ENCODE results near the gene SLC17A5. TPM values are rescaled to one million over a fixed set of nuclear protein-coding genes. Genes with fewer than 3 reads are reported as not detected.
A peak's percentile ranks its signal among the peaks of the same experiment; 100 is the strongest.
"Not testable (repeated sequence)": the region's sequence is repeated elsewhere in the genome, so short reads cannot be mapped to it uniquely, and the experiment has no call there.

Gene SLC17A5
- total RNA-seq, 2 experiments from 2014 or later: 8.0 to 9.5 TPM

GRCh38 chr6:73604461-73604860 is 49.3 kb downstream of the SLC17A5 start:
- ChIA-PET POLR2A (interaction anchor here (0.6 to 10.5 kb wide), 4 partner anchors 18 to 149 kb away, joined by 3 to 191 read pairs (median 3); partner anchors contain the start of gene EEF1A1), CTCF (interaction anchor here (0.6 kb wide), 1 partner anchor 19 kb away, joined by 4 read pairs; no protein-coding TSS in a partner anchor)
- H3K36me3 Mint-ChIP-seq (ENCODE audit: low read depth): peaks cover 12% of the 10 kb centered on the region
- no peaks in the 10 kb centered on the region for H3K4me1 Mint-ChIP-seq
- H3K4me3 Mint-ChIP-seq: no peak overlapping the region
- DNase-seq: no peak
- H3K27me3 Mint-ChIP-seq: no peaks in the 10 kb centered on the region
- H3K27ac Mint-ChIP-seq: no peak overlapping the region
- H3K9me3 Mint-ChIP-seq: no peaks in the 10 kb centered on the region

GRCh38 chr6:73604020-73604419 is 49.8 kb downstream of the SLC17A5 start:
- H3K36me3 Mint-ChIP-seq (ENCODE audit: low read depth): peaks cover 13% of the 10 kb centered on the region
- H3K27me3 Mint-ChIP-seq: no peaks in the 10 kb centered on the region
- no peak for DNase-seq
- POLR2A ChIA-PET: interaction anchor here (0.6 to 10.5 kb wide), 4 partner anchors 18 to 149 kb away, joined by 3 to 191 read pairs (median 3); partner anchors contain the start of gene EEF1A1
- H3K27ac Mint-ChIP-seq: no peak overlapping the region
- H3K9me3 Mint-ChIP-seq: no peaks in the 10 kb centered on the region
- no peak overlapping the region for H3K4me3 Mint-ChIP-seq
- H3K4me1 Mint-ChIP-seq: no peaks in the 10 kb centered on the region
- CTCF ChIA-PET: interaction anchor here (0.6 kb wide), 1 partner anchor 19 kb away, joined by 4 read pairs; no protein-coding TSS in a partner anchor

DNA sequence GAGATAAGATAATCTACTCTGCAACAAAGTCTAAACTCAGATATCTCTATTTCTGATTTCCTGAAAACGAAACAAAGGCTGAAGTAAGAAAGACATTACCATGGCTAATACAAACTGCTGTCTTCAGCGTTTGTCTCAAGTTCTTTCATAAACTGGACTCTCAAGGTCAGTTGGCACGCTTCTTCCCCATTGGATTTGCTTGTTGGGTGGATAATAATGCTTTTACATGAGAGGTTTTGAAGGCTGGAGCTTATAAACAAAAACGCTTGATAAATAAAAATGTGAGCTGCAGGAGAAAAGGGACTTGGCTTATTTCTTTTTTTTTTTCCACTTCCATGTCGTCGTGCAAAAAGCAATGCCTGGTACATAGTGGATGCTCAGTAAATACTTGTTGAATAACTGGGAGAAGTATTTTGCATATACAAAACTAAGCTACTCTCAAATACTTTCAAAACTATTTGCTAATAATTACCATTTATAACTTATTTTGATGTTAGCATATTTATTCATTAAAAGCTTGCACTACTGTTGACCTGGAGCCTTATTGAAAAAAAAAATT is 67.3 kb downstream of the SLC17A5 start:
- ChIA-PET POLR2A (interaction anchor here (1.0 to 6.0 kb wide), 8 partner anchors 18 to 125 kb away, joined by 3 to 143 read pairs (median 8); partner anchors contain the start of genes EEF1A1 and MTO1), CTCF (interaction anchor here (0.6 to 2.7 kb wide), 7 partner anchors 13 to 71 kb away, joined by 3 to 22 read pairs (median 6); partner anchors contain the start of gene EEF1A1)
- Mint-ChIP-seq H3K27ac (peak overlapping the region; percentile 93), H3K4me1 (peaks cover 24% of the 10 kb centered on the region), H3K36me3 (ENCODE audit: low read depth) (no peaks in the 10 kb centered on the region), H3K27me3 (no peaks in the 10 kb centered on the region), H3K4me3 (peak overlapping the region; percentile 70), H3K9me3 (no peaks in the 10 kb centered on the region)
- DNase-seq: no peak

GRCh38 chr6:73585566-73586415 is 68.0 kb downstream of the SLC17A5 start:
- peak; percentile 34 for DNase-seq
- CTCF ChIA-PET: interaction anchor here (0.6 to 2.7 kb wide), 12 partner anchors 13 to 73 kb away, joined by 3 to 22 read pairs (median 4); partner anchors contain the start of gene EEF1A1
- Mint-ChIP-seq H3K9me3 (no peaks in the 10 kb centered on the region), H3K27me3 (no peaks in the 10 kb centered on the region), H3K36me3 (ENCODE audit: low read depth) (no peaks in the 10 kb centered on the region), H3K27ac (peak overlapping the region; percentile 93), H3K4me1 (peaks cover 27% of the 10 kb centered on the region), H3K4me3 (peak overlapping the region; percentile 70)
- POLR2A ChIA-PET: interaction anchor here (0.7 to 6.0 kb wide), 16 partner anchors 18 to 133 kb away, joined by 3 to 143 read pairs (median 4); partner anchors contain the start of genes CGAS, EEF1A1, MTO1 and SLC17A5

DNA sequence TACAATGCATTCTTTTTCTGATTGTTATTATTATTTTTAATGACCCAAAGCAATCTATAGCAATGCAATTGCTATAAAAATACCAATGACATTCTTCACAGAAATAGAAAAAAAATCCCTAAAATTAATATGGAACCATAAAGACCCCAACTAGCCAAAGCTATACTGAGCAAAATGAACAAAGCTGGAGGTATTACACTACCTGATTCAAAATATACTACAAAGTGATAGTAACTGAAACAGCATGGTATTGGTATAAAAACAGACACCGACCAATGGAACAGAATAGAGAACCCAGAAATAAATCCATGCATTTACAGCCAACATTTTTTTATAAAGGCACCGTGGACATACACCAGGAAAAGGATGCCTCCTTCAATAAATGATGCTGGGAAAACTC is 72.5 kb downstream of the SLC17A5 start:
- H3K27me3 Mint-ChIP-seq: no peaks in the 10 kb centered on the region
- H3K27ac Mint-ChIP-seq: peak overlapping the region; percentile 91
- ChIA-PET POLR2A (interaction anchor here (1.7 to 3.1 kb wide), 3 partner anchors 45 to 65 kb away, joined by 4 to 105 read pairs (median 16); partner anchors contain the start of gene EEF1A1), CTCF (interaction anchor here (0.7 to 2.2 kb wide), 2 partner anchors 59 to 429 kb away, joined by 3 to 10 read pairs; no protein-coding TSS in a partner anchor)
- H3K9me3 Mint-ChIP-seq: peaks cover 2% of the 10 kb centered on the region
- no peak overlapping the region for H3K4me3 Mint-ChIP-seq
- peaks cover 1% of the 10 kb centered on the region for H3K36me3 Mint-ChIP-seq (ENCODE audit: low read depth)
- H3K4me1 Mint-ChIP-seq: peaks cover 37% of the 10 kb centered on the region
- no peak for DNase-seq

DNA sequence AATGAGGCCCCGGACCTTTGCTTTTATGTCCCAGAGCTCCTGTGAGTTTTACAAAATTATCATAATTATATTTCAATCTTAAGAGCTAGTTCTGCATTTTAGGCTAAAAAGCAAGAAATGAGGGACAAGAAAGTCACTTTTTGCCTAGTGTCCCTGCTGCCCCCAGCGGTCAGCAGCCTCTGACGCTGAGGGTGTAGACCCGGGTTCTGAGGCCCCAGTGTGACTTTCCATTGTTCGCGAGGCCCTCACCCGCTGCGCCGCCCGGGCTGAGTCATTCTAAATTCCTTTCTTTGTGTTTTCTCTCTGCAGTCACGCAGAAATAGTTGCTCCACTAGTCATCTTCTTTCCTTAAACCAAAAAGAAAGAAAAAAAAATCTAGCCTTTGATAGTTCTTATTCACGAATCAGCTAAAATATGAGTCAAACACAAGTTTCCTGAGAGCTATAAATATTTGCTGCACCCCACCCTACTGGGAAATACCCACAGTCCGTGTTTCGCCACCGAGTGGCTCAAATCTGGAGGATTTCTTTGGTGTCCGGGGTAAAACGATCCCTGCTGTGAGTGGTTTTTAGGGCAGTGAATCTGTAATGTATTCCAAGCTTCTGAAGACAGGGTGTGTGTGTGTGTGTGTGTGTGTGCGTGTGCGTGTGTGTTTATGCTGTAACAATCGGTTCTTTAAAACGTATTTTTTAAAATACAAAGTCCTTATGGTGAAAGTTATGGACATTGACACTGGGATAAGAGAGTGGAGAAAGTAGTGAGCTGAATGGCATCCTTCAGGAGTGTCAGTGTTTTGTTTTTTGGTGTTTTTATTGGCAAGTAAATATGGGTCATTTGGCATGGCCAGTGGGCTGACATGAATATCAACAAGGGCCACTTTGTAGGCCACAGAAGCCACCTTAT is 73.3 kb downstream of the SLC17A5 start:
- Mint-ChIP-seq H3K36me3 (ENCODE audit: low read depth) (peaks cover 5% of the 10 kb centered on the region), H3K27me3 (no peaks in the 10 kb centered on the region), H3K4me1 (peaks cover 31% of the 10 kb centered on the region), H3K4me3 (peak overlapping the region; percentile 65), H3K9me3 (peaks cover 8% of the 10 kb centered on the region), H3K27ac (peak overlapping the region; percentile 91)
- ChIA-PET CTCF (interaction anchor here (0.7 to 2.2 kb wide), 8 partner anchors 10 to 429 kb away, joined by 3 to 10 read pairs (median 3); partner anchors contain the start of gene DDX43), POLR2A (interaction anchor here (0.7 to 3.1 kb wide), 12 partner anchors 9 to 401 kb away, joined by 3 to 105 read pairs (median 4); partner anchors contain the start of genes EEF1A1, MTO1 and SLC17A5)
- peak; percentile 70 for DNase-seq

DNA sequence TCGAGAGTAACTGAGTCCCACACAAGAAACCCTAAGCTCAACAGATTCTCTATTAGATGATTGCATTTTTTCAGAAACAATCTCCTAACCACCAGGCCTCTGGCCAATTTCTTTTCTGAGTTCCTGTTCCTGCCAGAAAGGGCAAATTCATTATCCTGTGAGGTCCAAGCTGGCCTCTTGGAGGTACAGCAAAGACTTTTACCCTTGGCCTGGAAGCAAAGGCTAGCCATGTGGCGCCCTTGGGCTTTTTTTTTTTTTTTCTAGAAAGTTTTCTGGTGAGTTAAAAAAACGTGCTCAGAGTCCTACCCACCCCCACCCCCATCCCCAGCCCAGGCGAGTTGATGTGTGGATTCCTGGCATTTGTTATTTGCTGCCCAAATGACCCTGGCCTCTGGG is 73.9 kb downstream of the SLC17A5 start:
- peaks cover 5% of the 10 kb centered on the region for H3K36me3 Mint-ChIP-seq (ENCODE audit: low read depth)
- DNase-seq: no peak
- peak overlapping the region; percentile 65 for H3K4me3 Mint-ChIP-seq
- ChIA-PET POLR2A (interaction anchor here (0.9 to 3.1 kb wide), 10 partner anchors 14 to 191 kb away, joined by 3 to 105 read pairs (median 4); partner anchors contain the start of genes EEF1A1, MTO1 and SLC17A5), CTCF (interaction anchor here (0.8 to 2.2 kb wide), 8 partner anchors 9 to 185 kb away, joined by 3 to 10 read pairs (median 4); partner anchors contain the start of gene DDX43)
- H3K4me1 Mint-ChIP-seq: peaks cover 25% of the 10 kb centered on the region
- H3K9me3 Mint-ChIP-seq: peaks cover 8% of the 10 kb centered on the region
- no peaks in the 10 kb centered on the region for H3K27me3 Mint-ChIP-seq
- H3K27ac Mint-ChIP-seq: peak overlapping the region; percentile 91

DNA sequence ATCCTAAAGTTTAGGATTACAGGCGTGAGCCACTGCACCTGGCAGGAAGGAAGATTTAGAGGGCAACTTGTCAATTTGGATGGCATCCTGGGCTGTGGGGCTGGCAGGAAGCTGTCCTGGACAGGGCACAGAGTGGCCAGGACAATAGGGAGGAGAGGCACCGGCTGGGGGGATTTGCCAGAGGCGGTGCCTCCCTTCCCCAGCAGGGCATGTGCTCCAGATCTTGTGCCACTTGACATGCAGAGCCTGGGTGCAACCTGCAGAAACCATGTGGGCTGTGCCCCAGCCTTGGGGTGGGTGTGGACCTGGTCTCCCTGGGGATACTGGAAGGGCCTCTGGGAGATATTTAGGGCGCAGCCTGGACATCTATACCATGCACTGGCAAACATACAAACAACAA is 74.4 kb downstream of the SLC17A5 start:
- no peak for DNase-seq
- no peak overlapping the region for H3K4me3 Mint-ChIP-seq
- H3K4me1 Mint-ChIP-seq: peaks cover 25% of the 10 kb centered on the region
- H3K27ac Mint-ChIP-seq: peak overlapping the region; percentile 91
- ChIA-PET POLR2A (interaction anchor here (0.9 to 3.1 kb wide), 6 partner anchors 48 to 118 kb away, joined by 3 to 105 read pairs (median 12); partner anchors contain the start of genes EEF1A1, MTO1 and SLC17A5), CTCF (interaction anchor here (0.8 to 2.2 kb wide), 6 partner anchors 32 to 83 kb away, joined by 3 to 10 read pairs (median 4); no protein-coding TSS in a partner anchor)
- no peaks in the 10 kb centered on the region for H3K27me3 Mint-ChIP-seq
- peaks cover 8% of the 10 kb centered on the region for H3K9me3 Mint-ChIP-seq
- peaks cover 5% of the 10 kb centered on the region for H3K36me3 Mint-ChIP-seq (ENCODE audit: low read depth)

DNA sequence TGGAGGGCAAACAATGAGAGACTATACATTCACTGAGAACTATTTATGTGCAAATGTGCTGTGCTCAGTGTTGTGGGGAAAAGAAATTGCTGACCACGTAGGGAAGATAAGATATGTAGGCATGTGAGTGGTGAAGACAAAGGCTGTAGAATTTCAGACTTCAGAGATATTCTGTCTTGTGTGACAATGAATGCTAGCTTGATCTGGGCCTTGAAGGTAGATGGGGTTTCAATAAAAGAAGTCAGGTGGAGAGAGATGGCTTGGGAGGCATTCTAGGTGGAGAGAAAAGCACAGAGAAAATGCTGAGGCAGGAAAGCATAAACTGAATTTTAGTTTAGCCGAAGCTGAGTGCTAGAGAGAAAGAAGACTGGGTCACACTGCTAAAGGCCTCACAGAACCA is 76.1 kb downstream of the SLC17A5 start:
- H3K4me1 Mint-ChIP-seq: peaks cover 25% of the 10 kb centered on the region
- H3K27me3 Mint-ChIP-seq: no peaks in the 10 kb centered on the region
- H3K36me3 Mint-ChIP-seq (ENCODE audit: low read depth): peaks cover 5% of the 10 kb centered on the region
- no peak overlapping the region for H3K4me3 Mint-ChIP-seq
- ChIA-PET POLR2A (interaction anchor here (1.1 to 1.3 kb wide), 3 partner anchors 54 to 58 kb away, joined by 3 to 5 read pairs (median 4); no protein-coding TSS in a partner anchor), CTCF (interaction anchor here (0.5 kb wide), 1 partner anchor 73 kb away, joined by 3 read pairs; no protein-coding TSS in a partner anchor)
- no peak for DNase-seq
- no peak overlapping the region for H3K27ac Mint-ChIP-seq
- peaks cover 8% of the 10 kb centered on the region for H3K9me3 Mint-ChIP-seq

DNA sequence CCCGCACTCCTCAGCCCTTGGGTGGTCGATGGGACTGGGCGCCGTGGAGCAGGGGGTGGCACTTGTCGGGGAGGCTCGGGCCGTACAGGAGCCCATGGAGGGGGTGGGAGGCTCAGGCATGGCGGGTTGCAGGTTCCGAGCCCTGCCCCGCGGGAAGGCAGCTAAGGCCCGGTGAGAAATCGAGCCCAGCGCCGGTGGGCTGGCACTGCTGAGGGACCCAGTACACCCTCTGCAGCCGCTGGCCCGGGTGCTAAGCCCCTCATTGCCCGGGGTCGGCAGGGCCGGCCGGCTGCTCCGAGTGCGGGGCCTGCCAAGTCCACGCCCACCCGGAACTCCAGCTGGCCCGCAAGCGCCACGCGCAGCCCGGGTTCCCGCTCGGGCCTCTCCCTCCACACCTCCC is 81.3 kb downstream of the SLC17A5 start:
- H3K36me3 Mint-ChIP-seq (ENCODE audit: low read depth); POLR2A ChIA-PET; H3K4me1 Mint-ChIP-seq; H3K4me3 Mint-ChIP-seq; DNase-seq; H3K9me3 Mint-ChIP-seq; H3K27ac Mint-ChIP-seq; H3K27me3 Mint-ChIP-seq; CTCF ChIA-PET: not testable (repeated sequence)

GRCh38 chr6:73571218-73572181 is 82.3 kb downstream of the SLC17A5 start:
- DNase-seq; H3K9me3 Mint-ChIP-seq; H3K27me3 Mint-ChIP-seq; H3K4me1 Mint-ChIP-seq; H3K27ac Mint-ChIP-seq; H3K36me3 Mint-ChIP-seq (ENCODE audit: low read depth); H3K4me3 Mint-ChIP-seq; POLR2A ChIA-PET: not testable (repeated sequence)
- CTCF ChIA-PET: interaction anchor here (1.1 to 1.5 kb wide), 2 partner anchors 9 to 81 kb away, joined by 3 read pairs; no protein-coding TSS in a partner anchor
